M059J (cell line): ENCODE measurements around the gene CALML3. TPM values are rescaled to one million over a fixed set of nuclear protein-coding genes. Genes with fewer than 3 reads are reported as not detected.

Experiments
- DNase-seq: peaks from one replicate; pipeline ENCODE4 v3.0.0-alpha.2; 2012; ENCODE audit warnings: low read depth
- total RNA-seq: library from RNA; depleted of rRNA; stranded (reverse); fragments of >200 nt; shearing (Covaris generic); gene quantifications from 2 replicates; pipeline ENCODE4 v1.2.3, GENCODE V29; 2014

CALML3 gene
- total RNA-seq, 1 experiment from 2014 or later, result not detected

- no peak for DNase-seq
Observed at GRCh38 chr10:5506751-5507648, 17.8 kb upstream of the CALML3 start.

GRCh38 chr10:5507649-5508131 is 17.1 kb upstream of the CALML3 start:
- DNase-seq, result no peak

GRCh38 chr10:5508161-5508604 is 16.6 kb upstream of the CALML3 start:
- no peak for DNase-seq

- no peak for DNase-seq
Observed at GRCh38 chr10:5508786-5509185, 16.0 kb upstream of the CALML3 start.

- no peak for DNase-seq
Observed at GRCh38 chr10:5509236-5509635, 15.5 kb upstream of the CALML3 start.

- no peak for DNase-seq
Observed at GRCh38 chr10:5509691-5510090, 15.1 kb upstream of the CALML3 start.

- DNase-seq, result no peak
Observed at GRCh38 chr10:5510281-5511072, 14.3 kb upstream of the CALML3 start.

- no peak for DNase-seq
Observed at GRCh38 chr10:5511231-5511884, 13.4 kb upstream of the CALML3 start.

- no peak for DNase-seq
Observed at GRCh38 chr10:5511885-5512280, 12.9 kb upstream of the CALML3 start.

- no peak for DNase-seq
Observed at GRCh38 chr10:5512331-5512730, 12.4 kb upstream of the CALML3 start.

GRCh38 chr10:5512881-5513612 is 11.7 kb upstream of the CALML3 start:
- no peak for DNase-seq

GRCh38 chr10:5514226-5514850 is 10.4 kb upstream of the CALML3 start:
- DNase-seq, result no peak

GRCh38 chr10:5515948-5516761 is 8.6 kb upstream of the CALML3 start:
- no peak for DNase-seq

- no peak for DNase-seq
Observed at GRCh38 chr10:5517546-5517945, 7.2 kb upstream of the CALML3 start.

GRCh38 chr10:5518143-5518542 is 6.6 kb upstream of the CALML3 start:
- DNase-seq, result no peak

GRCh38 chr10:5519054-5519453 is 5.7 kb upstream of the CALML3 start:
- DNase-seq, result no peak

GRCh38 chr10:5522913-5523560 is 1.7 kb upstream of the CALML3 start:
- no peak for DNase-seq

- DNase-seq, result no peak
Observed at GRCh38 chr10:5523796-5524574, 776 bp upstream of the CALML3 start.
